ENCODE measurements around the gene FBXO22.
"Not testable (repeated sequence)": the region's sequence is repeated elsewhere in the genome, so short reads cannot be mapped to it uniquely, and the experiment has no call there.

The FBXO22 gene

DNA sequence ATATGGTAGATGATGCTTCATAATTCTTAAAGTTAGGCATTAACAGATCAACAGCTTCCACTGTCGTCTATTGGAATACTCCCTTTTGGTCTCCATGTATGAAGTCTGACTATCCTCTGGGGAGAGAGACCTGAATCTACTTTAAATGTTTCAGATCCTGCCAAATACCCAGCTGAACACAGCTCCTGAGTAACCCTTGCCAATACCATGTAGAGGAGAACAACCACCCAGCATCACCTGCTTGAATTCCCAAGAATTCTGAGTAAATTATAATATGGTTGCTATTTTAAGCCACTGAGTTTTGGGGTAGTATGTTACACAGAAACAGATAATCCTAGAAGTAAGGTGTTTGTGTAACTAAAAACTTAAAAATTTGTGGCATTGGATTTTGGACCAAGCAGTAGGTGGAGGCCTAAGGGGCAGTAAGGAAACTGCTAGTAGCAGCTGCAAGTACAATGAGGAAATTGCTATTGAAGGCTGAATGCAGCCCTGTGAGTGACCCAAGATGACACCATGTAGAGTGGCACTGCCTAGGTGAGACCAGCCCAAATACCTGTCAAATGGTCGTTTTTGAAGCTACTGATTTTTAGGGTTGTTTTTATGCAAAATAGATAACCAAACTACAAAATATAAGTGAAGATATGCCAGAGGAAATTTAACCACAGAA is 77.6 kb downstream of the FBXO22 start:
- H3K27ac ChIP-seq (ENCODE audit: low read depth, low read length, poor library complexity, severe bottlenecking) = no peak overlapping the region
- no peaks in the 10 kb centered on the region for H3K4me1 ChIP-seq (ENCODE audit: insufficient read depth, low read length, severe bottlenecking)
- H3K27me3 ChIP-seq (ENCODE audit: insufficient read depth, low read length) = no peaks in the 10 kb centered on the region
- H4K20me1 ChIP-seq (ENCODE audit: insufficient read depth, low read length) = no peaks in the 10 kb centered on the region
- H3K4me2 ChIP-seq (ENCODE audit: low read length) = no peak overlapping the region
- H3K9me3 ChIP-seq (ENCODE audit: low read length) = no peaks in the 10 kb centered on the region
- no peak for TF ChIP-seq CTCF (IDR thresholded peaks at IDR 0.05; ENCODE audit: low read length)
- TF ChIP-seq EZH2 (IDR thresholded peaks at IDR 0.05; ENCODE audit: borderline replicate concordance, low read length) = no peak
- H3K9ac ChIP-seq (ENCODE audit: low read length) = no peak overlapping the region
- no peak overlapping the region for H2AFZ ChIP-seq (ENCODE audit: low read length)
- no peaks in the 10 kb centered on the region for H3F3A ChIP-seq (ENCODE audit: insufficient read depth, low read length)
- H3K79me2 ChIP-seq (ENCODE audit: insufficient read depth, low read length) = no peaks in the 10 kb centered on the region
- H3K9me2 ChIP-seq (ENCODE audit: low read depth, low read length) = no peaks in the 10 kb centered on the region
- no peaks in the 10 kb centered on the region for H3K36me3 ChIP-seq (ENCODE audit: insufficient read depth, low read length)
- no peak overlapping the region for H3K4me3 ChIP-seq (ENCODE audit: low read depth, low read length, poor library complexity, severe bottlenecking)

- Histone ChIP-seq H3K36me3 (ENCODE audit: insufficient read depth, low read length) (no peaks in the 10 kb centered on the region), H3K27ac (ENCODE audit: low read depth, low read length, poor library complexity, severe bottlenecking) (no peak overlapping the region), H4K20me1 (ENCODE audit: insufficient read depth, low read length) (no peaks in the 10 kb centered on the region), H3K4me2 (ENCODE audit: low read length) (no peak overlapping the region), H3K9me3 (ENCODE audit: low read length) (no peaks in the 10 kb centered on the region), H3K9ac (ENCODE audit: low read length) (no peak overlapping the region), H3K9me2 (ENCODE audit: low read depth, low read length) (no peaks in the 10 kb centered on the region), H3K27me3 (ENCODE audit: insufficient read depth, low read length) (no peaks in the 10 kb centered on the region), H3F3A (ENCODE audit: insufficient read depth, low read length) (no peaks in the 10 kb centered on the region), H3K4me1 (ENCODE audit: insufficient read depth, low read length, severe bottlenecking) (no peaks in the 10 kb centered on the region), H2AFZ (ENCODE audit: low read length) (no peak overlapping the region), H3K79me2 (ENCODE audit: insufficient read depth, low read length) (no peaks in the 10 kb centered on the region), H3K4me3 (ENCODE audit: low read depth, low read length, poor library complexity, severe bottlenecking) (no peak overlapping the region)
- TF ChIP-seq EZH2 (IDR thresholded peaks at IDR 0.05; ENCODE audit: borderline replicate concordance, low read length) (no peak), CTCF (IDR thresholded peaks at IDR 0.05; ENCODE audit: low read length) (no peak)
Observed at GRCh38 chr15:75982468-75982867, 78.8 kb downstream of the FBXO22 start.

DNA sequence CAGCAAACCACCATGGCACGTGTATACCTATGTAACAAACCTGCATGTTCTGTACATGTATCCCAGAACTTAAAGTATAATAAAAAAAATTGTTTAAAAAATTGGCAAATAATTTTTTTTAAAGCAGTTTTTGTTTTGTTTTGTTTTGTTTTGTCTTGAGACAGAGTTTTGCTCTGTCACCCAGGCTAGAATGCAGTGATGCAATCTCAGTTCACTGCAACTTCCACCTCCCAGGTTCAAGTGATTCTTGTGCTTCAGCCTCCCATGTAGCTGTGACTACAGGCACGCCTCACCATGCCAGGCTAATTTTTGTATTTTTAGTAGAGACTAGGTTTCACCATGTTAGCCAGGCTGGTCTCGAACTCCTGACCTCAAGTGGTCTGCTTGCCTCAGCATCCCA is 81.0 kb downstream of the FBXO22 start:
- H3K9me3 ChIP-seq (ENCODE audit: low read length); H3F3A ChIP-seq (ENCODE audit: insufficient read depth, low read length): not testable (repeated sequence)

DNA sequence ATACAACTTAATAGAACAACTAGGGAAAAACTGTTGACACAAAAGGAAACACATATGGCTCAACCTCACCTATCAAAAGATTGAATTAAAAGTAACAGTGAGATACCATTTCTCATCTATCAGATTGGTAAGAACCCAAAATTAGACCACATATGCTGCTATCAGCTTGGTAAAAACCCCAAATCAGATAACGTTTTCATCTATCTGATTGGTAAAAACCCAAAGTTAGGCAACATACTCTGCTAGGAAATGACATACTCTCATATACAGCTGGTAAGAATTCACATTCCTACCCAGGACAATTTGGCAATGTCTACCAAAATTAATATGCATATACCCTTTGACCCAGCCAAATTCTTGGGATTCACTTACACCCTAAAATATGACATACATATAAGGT is 82.3 kb downstream of the FBXO22 start:
- H3K79me2 ChIP-seq (ENCODE audit: insufficient read depth, low read length) = no peaks in the 10 kb centered on the region
- H4K20me1 ChIP-seq (ENCODE audit: insufficient read depth, low read length) = no peaks in the 10 kb centered on the region
- no peaks in the 10 kb centered on the region for H3K9me3 ChIP-seq (ENCODE audit: low read length)
- TF ChIP-seq CTCF (IDR thresholded peaks at IDR 0.05; ENCODE audit: low read length) (no peak), EZH2 (IDR thresholded peaks at IDR 0.05; ENCODE audit: borderline replicate concordance, low read length) (no peak)
- H2AFZ ChIP-seq (ENCODE audit: low read length) = no peak overlapping the region
- H3K4me3 ChIP-seq (ENCODE audit: low read depth, low read length, poor library complexity, severe bottlenecking) = no peak overlapping the region
- H3K9ac ChIP-seq (ENCODE audit: low read length) = no peak overlapping the region
- no peaks in the 10 kb centered on the region for H3K27me3 ChIP-seq (ENCODE audit: insufficient read depth, low read length)
- H3K4me1 ChIP-seq (ENCODE audit: insufficient read depth, low read length, severe bottlenecking) = no peaks in the 10 kb centered on the region
- H3K27ac ChIP-seq (ENCODE audit: low read depth, low read length, poor library complexity, severe bottlenecking) = no peak overlapping the region
- H3K36me3 ChIP-seq (ENCODE audit: insufficient read depth, low read length) = no peaks in the 10 kb centered on the region
- no peak overlapping the region for H3K4me2 ChIP-seq (ENCODE audit: low read length)
- no peaks in the 10 kb centered on the region for H3F3A ChIP-seq (ENCODE audit: insufficient read depth, low read length)
- H3K9me2 ChIP-seq (ENCODE audit: low read depth, low read length) = no peaks in the 10 kb centered on the region

More for the DNA sequence above, 81.0 kb downstream of the FBXO22 start:
- not testable (repeated sequence) for H4K20me1 ChIP-seq (ENCODE audit: insufficient read depth, low read length); H3K9ac ChIP-seq (ENCODE audit: low read length); H3K27me3 ChIP-seq (ENCODE audit: insufficient read depth, low read length); H3K27ac ChIP-seq (ENCODE audit: low read depth, low read length, poor library complexity, severe bottlenecking); H3K4me2 ChIP-seq (ENCODE audit: low read length); H2AFZ ChIP-seq (ENCODE audit: low read length); H3K4me1 ChIP-seq (ENCODE audit: insufficient read depth, low read length, severe bottlenecking); H3K4me3 ChIP-seq (ENCODE audit: low read depth, low read length, poor library complexity, severe bottlenecking); H3K9me2 ChIP-seq (ENCODE audit: low read depth, low read length); H3K79me2 ChIP-seq (ENCODE audit: insufficient read depth, low read length); H3K36me3 ChIP-seq (ENCODE audit: insufficient read depth, low read length)

All from OCI-LY1 (cell line).